SIG-M5 treated with dmso at 0.1 percent for 504 hours (cell line): ENCODE data around the gene TMEM168.
"Not testable (repeated sequence)": the region's sequence is repeated elsewhere in the genome, so short reads cannot be mapped to it uniquely, and the experiment has no call there.

Experiments used
- DNase-seq: peaks from one replicate; lab custom pipeline; 2025; ENCODE audit not compliant: unreplicated experiment; lab: John Stamatoyannopoulos, UW

Gene TMEM168

DNA sequence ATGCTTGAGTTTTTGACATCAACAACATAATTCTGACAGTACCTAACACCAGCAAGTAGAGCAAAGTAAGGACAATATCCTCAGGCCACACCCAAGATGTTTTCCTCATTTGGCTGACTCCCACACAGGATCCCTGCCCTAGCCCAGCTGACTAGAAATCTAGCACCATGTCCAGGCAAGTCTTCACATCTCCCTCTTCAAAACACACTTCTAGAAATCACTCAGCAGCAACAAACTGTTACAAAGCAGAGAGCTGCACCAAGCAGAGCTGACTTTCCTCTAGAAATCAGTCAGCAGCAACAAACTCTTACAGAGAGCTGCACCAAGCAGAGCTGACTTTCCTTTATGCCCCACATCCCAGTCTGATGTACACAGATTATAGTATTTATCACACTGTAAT is 7.7 kb downstream of the TMEM168 start:
- no peak for DNase-seq

DNA sequence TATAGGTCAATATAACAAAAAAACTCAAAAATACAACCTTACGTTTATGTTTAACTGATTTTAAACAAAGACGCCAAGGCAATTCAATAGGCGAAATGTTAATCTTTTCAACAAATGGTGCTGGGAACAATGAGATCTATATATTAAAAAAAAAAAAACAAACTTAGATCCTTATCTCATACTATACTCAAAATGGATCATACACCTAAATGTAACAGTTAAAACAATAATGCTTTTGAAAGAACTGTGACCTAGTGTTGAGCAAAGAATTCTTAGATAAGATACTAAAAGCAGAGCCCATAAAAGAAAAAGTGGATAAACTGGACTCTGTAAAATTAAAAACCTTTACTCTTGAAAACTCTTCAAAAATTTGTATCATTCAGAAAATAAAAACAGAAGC is 8.6 kb downstream of the TMEM168 start:
- no peak for DNase-seq

DNA sequence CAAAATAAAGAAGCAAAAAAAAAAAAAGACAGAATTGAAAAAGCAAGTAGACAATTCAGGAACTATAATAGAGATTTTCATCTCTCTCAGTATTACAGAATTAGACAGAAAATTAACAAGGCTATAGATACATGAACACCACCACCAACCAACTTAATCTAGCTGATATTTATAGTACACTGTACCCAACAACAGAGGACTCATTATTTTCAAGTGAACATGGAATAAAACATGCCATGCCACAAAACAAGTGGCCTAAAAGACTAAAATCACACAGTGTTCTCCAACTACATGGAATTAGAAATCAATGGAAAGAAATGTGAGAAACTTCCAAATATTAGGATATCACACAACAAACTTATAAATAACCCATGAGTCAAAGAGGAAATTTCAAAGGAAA is 9.1 kb downstream of the TMEM168 start:
- no peak for DNase-seq

- DNase-seq = no peak
Observed at GRCh38 chr7:112779667-112780066, 10.5 kb downstream of the TMEM168 start.

DNA sequence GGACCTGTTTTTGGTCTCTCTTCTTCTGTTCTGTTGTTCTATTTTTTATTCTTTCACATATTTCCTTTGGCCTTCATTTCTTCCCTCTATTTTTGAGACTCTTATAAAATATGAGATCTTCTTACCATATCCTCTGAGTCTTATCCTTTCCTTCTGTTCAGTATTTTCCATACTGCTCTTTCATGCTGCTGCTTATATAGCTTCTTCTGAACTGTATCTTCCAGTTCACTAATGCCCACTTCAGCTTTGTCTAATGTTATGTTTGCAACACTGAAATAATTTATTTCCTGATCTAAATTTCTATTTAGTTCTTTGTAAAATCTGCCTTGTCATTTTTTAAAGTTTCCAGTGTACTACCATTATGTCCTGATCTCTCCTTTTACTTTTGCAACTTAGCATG is 12.8 kb downstream of the TMEM168 start:
- no peak for DNase-seq

- DNase-seq = no peak
Observed at GRCh38 chr7:112771166-112771565, 19.0 kb downstream of the TMEM168 start.

GRCh38 chr7:112770051-112770450 is 20.1 kb downstream of the TMEM168 start:
- peak; percentile 57 for DNase-seq

GRCh38 chr7:112765105-112765504 is 25.1 kb downstream of the TMEM168 start:
- DNase-seq = no peak

GRCh38 chr7:112763996-112764395 is 26.2 kb downstream of the TMEM168 start:
- DNase-seq = no peak

DNA sequence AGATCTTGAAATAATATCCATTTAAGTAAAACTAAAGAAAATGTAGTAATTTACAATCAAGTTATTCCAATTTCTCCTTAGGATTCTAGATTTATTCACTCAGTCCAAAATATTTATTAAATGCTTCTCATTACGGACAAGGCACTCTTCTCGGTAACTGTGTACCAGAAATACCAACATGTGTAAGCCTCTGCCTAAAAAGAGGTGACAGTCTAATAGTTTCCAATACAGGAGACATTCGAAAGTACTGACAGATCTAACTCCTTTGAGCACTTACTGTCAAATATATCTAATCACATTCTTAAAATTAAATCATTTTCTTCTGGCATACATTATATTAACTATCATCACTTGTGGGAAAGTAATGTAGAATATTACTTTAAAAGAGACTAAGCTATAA is 26.9 kb downstream of the TMEM168 start:
- no peak for DNase-seq

- DNase-seq = no peak
Observed at GRCh38 chr7:112759905-112760304, 30.3 kb downstream of the TMEM168 start.

DNA sequence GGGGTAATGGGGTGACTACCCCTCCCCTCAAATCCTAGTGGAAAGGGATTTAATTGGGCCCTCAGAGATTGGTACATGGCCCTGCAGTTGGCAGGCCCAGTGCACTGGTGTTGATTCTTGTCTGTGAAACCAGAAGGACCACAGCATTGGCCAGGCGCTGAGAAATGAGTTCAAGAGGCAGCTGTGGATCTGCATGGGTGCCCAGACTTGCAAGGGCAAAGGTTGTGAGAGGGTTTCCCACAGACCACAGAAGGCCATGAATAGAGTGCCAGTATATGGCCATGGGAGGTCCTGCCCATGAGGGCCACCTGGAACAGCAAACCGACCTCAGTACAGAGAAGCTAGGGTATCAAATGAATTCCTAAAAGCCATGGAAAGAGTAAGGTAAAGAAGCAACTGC is 32.9 kb downstream of the TMEM168 start:
- no peak for DNase-seq

GRCh38 chr7:112753298-112753697 is 36.9 kb downstream of the TMEM168 start:
- DNase-seq = no peak

DNA sequence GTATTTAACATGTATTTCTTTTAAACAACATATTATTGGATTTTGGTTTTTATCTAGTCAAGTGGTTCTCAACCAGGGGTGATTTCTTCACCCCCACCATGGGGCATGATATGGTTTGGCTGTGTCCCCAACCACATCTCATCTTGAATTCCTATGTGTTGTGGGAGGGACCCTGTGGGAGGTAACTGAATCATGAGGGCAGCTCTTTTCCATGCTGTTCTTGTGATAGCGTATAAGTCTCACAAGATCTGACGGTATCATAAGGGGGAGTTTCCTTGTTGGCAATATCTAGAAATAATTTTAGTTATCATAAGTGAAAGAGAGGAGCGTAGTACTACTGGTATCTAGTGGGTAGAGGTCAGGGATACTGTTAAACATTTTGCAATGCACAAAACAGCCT is 37.6 kb downstream of the TMEM168 start:
- DNase-seq = no peak

GRCh38 chr7:112749775-112750174 is 40.4 kb downstream of the TMEM168 start:
- DNase-seq = no peak

DNA sequence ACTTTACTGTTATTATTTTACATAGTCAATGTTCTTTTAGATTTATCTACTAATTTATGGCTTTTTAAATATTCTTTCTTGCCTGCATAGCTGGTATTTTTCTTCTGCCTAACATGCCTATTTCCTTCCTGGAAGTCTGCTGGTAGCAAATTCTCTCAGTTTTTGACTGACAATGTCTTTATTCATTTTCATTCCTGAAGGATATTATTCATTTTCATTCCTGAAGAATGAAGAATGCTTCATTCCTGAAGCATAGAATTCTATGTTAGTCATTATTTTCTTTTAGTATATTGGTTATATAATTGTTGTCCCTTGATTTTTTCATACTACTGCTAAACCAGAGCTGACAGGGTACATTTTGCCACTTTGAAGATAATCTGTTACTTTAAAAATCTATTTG is 41.8 kb downstream of the TMEM168 start:
- no peak for DNase-seq

GRCh38 chr7:112745635-112746034 is 44.6 kb downstream of the TMEM168 start:
- DNase-seq = no peak

DNA sequence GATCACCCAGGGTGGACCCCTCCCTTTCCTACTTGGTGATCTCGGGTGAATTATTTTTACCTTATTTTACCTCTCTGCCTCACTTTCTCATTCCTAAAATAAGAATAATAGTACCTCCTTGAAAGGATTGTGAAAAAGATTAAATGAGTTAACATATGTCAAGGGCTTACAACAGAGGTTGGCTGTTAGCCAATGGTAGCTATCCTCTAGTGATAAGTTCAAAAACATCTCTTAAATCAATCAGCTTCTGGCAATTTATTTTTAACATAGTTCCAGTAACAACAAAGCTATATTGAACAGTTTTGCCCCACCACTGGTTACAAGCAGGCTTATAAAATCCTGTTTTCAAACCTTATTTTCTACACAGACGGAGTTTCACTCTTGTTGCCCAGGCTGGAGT is 45.4 kb downstream of the TMEM168 start:
- no peak for DNase-seq

DNA sequence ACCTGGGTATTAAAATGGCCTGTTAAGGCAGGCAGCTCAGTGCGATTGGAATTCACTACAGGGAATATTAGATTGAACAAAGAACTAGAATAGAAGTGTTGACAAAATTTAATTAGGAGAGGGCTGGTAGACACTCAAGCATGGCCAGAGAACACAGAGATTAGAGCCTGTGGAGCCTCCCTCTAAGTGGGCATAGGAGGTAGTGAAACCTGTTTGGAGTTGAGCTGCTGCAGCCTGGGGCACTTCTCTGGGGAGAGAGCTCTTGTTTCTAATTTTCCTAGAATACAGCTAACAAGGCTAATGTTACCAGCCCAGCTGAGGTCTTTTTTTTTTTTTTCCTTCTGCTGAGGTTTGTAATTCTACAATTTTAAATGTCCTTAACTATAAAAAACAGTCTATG is 46.4 kb downstream of the TMEM168 start:
- peak; percentile 30 for DNase-seq

DNA sequence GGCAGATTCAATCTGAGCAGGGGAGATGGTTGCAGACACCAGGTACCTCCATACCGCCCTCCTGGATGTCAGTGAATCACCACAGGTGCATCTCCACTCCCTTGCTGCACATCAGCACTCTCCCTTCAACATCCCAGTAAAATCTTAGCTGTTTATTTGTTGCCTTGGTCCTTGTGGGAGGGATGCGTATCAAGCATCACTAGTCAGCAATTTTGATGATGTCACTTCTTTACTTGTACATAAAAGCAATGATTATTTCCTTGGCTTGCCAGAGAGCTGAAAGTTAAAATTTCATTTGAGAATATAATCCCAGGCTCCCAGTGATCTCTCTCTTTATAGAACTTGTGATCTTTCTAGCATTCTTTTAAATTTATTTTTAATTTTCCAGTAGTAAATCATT is 49.5 kb downstream of the TMEM168 start:
- no peak for DNase-seq

DNA sequence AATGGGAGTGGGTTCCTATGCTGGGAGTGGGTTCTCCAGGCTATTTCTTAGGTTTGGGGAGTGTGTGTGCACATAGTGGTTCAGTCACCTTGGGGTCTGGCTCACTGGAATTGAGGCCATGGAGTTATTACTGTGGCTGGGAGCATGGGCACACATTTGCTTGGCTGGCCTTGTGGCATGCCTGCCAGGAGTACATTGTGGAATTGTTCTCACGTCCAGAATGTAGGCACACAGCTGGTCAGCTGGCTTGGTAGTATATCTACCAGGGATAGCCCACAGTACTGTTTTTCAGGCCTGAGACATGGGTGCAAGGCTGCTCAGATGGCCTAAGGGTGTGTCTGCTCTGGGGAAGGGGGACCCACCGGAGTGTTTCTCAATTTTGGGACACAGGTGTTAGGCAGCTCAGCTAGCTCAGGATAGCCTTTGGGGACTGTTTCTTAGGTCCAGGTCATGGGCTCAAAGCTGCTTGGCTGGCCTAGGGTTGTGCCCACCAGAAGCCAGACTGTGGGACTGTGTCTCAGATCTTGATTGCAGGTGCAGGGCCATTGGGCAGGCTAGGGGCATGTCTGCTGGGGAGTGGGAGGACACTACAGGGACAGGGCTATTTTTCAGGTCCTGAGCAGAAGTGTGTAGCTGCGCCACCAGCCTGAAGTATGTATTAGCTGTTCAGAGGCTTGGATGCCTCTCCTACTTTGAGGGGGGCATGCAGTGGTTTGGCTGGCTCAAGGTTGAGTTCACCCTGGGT is 50.6 kb downstream of the TMEM168 start:
- no peak for DNase-seq

DNA sequence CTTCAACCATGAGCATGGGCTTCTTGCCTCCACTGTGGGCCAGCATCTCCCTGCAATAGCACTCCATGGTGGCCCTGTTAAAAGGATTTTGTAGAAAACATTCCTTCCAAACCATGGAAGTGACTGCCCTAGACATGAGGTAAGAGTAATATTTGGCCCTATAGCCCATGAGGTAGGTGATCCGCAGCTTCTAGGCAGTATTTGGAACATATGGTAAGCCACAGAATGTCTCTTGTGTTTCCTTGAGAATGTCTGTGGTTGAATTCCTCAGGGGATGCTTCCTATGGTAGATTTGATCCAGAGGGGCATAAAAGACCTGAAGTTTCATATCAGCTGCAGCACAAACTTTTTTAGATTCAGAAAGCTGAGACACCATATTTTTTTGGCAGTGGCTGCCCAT is 54.9 kb downstream of the TMEM168 start:
- DNase-seq = no peak

GRCh38 chr7:112731324-112731723 is 58.9 kb downstream of the TMEM168 start:
- not testable (repeated sequence) for DNase-seq
